ENCODE measurements around the gene MLIP.
"Not testable (repeated sequence)": the region's sequence is repeated elsewhere in the genome, so short reads cannot be mapped to it uniquely, and the experiment has no call there.

The MLIP gene

DNA sequence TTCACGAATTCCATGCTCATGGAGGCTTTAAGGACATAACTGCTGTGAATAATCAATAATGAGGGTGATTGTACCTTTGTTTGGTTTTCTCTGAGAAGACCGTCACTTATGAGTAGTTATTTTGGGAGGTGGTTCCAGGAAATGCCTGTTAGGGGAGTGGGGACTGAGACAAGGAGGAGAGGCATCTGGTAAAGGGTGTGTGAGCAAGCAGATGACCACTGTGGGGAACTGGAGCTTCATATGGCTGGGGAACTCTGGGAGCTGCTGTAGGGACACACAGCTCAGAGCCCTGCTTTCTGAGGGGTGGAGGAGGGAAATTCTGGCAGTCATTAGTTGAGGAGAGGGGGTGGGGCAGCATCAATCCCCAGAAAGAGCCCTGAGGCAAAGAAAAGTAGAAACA lies 125.7 kb downstream of the MLIP start:
- DNase-seq = no peak

DNA sequence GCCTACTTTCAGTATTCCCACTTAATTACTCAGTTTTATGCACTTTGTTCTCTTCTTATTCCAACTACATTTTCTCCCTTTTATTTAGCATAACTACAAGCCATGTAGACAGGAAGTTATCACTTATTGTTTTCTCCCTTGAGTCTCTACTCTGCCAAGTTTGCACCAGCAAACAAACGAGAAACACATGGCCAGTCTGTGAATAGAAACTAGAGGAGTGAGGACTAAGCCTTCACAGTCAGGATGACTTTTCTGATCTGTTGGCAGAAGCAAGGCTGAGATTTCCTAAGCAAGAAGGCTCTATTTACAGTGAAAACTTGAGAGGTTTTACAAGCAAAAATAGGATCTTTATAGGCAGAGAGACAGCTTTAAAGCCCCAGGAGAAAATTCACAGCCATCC lies 127.2 kb downstream of the MLIP start:
- no peak for DNase-seq

DNA sequence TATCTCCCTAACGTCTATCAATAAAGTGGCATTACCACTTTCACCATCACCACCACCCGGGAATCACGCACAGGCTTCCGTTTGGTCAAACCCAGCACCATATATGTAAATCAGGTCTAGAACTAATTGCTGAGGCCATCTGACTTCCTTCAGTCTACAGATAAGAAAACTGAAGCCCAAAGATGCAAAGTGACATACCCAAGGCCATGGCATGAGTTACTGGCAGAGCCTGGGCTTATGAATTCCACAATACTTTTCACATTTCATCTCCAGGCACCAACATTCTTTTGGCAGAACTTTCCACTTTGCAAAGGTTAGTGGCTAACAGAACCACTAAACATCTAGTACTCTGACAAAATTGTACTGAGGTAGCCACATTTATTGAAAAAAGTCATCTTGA lies 132.5 kb downstream of the MLIP start:
- no peak for DNase-seq

DNA sequence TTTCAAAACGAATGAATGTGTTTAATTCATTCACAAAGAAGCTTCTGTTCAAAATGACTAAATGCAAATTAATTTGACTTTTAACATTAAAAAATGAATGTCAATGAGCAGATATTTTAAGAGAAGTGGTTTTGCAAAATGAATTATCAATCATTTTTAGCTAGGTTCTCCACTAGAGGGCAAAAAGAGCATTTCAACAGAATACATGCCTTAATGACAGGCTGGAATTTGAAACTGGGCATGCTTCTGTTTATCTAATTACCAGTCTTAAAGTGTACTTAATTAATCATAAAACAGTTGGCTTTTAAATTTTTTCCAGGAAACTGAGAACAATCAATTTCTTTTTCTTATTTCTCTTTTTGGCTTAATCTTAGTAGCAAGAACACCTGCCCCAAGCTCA lies 133.2 kb downstream of the MLIP start:
- peak; percentile 7 for DNase-seq

DNA sequence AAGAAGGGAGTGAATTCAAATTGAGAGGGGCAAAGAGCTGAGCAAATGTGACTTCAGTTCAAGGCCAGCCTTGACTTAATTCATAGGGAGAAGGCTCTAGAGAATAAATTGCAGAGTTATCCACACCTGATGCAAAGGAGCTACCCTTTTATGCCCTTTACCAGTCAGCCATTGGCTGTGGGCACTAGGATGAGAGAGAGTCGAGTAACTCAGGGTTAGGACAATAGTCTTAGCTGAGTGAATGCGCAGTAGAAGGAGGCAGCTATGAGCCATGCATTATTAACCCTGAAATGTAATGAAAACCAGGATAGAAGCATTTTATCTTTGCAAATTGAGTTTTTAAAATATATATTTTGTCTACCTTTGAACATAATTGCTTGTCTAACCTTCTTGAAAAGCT lies 134.0 kb downstream of the MLIP start:
- no peak for DNase-seq

DNA sequence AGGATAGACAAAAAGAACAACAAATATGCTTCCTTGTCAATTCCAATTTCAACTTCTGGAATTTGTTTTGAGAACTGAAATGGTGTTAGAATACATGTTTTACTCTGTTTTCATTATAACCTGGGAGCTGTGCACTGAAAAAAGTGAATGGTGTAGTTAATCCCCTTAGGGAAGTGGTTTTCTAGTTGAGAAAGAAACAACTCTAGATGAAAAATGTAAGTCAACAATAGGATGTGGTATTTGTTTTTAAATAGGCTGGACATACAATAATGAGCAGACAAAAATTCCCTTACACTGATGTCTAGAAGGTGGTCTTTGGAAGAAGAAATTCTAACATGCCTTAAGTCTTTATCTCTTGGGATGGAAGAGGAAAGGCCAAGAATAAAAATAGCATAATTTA lies 137.1 kb downstream of the MLIP start:
- no peak for DNase-seq

DNA sequence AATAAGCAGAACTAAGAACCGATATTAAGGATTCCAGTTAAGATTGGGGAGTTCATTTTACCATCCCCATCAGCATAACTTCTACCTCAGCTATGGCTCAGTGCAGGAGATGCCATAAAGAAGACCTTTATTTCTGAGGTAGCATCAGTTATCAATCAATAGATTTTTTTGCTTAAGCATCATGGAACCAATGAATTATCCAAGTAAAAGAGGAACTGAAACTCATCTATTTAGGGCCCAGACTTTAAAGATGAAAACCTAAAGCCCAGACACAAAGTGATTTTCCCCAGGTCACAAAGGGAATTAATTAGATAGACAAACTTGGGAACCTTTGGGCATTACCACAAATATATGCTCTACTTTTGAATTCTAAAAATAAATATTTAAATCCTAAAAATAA lies 137.8 kb downstream of the MLIP start:
- DNase-seq = no peak

DNA sequence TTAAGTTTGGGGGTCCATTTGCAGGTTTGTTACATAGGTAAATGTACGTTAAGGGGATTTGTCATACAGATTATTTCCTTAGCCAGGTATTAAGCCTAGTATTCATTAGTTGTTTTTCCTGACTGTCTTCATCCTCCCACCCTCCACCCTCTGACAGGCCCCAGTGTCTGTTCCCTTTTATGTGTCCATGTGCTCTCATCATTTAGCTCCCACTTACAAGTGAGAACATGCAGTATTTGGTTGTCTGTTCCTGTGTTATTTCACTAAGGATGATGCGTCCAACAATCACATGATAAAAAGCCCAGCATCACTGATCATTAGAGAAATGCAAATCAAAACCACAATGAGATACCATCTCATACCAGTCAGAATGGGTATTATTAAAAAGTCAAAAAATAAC lies 138.6 kb downstream of the MLIP start:
- DNase-seq = not testable (repeated sequence)

DNA sequence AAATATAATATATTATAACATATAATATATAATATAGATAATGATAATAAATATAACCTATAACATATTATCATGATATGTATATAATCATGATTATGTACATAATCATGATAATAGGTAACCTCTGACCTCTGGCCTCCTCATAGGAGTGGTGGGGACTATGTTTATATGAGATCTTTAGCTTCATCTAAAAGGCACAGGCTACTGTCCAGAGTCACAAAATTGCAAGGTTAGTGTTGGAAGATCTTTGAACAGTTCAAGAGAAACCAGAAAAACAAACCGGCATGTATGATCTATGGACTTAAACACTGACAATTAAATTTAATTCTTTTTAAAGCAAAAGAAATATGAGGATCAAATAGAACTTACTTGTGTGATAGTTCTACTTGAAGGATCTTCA lies 141.3 kb downstream of the MLIP start:
- no peak for DNase-seq

DNA sequence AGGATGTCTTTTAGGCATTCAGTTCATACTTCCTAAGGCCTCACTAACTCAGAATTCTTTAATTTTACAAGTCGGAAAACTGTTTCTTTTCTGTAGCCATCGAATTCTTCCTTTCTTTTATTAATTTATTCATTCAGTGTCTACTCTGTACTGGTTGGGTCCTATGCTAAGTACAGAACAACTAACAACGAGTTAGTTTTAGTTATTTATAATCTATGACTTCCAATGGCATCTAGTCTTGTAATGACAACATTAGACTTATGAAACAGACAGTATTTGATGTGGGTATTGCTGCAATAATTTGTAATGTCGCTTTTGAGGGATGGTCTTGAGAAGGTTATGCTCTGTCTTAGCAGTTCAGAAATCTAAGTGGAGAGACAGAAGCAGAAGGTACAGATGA lies 141.7 kb downstream of the MLIP start:
- peak; percentile 16 for DNase-seq

DNA sequence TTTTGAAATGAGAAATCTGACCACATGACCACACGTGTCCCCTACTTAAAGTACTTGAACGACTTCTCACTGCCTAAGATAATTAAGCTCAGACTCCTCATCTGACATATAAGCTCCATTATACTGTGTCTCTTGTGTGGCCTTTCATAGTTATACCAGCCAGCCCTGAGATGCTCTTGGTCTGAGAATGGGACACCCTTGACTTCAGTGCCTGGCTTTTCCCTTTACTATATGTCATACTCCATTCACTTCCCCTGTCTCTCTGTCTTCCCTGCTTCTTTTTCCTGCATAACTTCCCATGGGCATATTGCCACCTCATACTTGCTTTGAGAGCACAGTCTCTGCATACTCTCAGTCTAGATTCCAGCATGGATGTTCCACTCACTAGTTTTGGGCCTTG lies 143.6 kb downstream of the MLIP start:
- no peak for DNase-seq

DNA sequence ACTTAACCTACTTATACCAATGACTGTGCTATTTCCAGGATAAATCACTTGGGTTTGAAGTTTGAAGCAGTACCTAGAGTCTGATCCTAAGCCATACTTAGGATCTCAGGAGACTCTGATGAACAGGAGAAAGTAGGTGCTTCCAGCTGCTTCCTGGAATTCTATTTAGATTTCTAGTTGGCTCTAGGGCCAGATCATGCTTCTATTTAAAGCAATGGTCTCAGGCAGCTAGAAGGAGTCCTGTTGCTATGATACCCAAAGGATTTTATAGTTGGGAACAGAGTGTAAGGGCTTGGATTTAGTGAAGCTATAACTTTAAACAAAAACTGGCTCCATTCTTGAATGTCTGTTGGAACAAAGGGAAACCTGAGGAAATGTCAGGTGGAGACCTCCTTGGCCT lies 144.6 kb downstream of the MLIP start:
- no peak for DNase-seq

DNA sequence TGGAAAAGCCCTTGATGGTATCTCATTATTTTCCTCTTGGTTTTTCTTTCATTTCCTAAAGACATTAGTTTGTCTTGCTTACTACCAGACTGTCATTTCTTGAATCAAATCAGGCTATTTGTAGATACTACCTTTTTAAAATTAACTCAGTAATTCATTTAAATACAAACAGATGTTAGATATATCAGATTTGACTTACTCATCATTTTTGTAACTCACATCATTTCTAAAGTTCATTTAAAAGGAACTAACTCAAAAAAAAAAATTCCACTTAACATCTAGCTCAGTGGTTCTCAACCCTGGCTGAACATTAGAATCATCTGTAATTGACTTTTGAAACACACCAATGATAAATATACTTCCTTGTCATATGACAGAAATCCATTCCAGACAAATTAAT lies 148.8 kb downstream of the MLIP start:
- DNase-seq = no peak

DNA sequence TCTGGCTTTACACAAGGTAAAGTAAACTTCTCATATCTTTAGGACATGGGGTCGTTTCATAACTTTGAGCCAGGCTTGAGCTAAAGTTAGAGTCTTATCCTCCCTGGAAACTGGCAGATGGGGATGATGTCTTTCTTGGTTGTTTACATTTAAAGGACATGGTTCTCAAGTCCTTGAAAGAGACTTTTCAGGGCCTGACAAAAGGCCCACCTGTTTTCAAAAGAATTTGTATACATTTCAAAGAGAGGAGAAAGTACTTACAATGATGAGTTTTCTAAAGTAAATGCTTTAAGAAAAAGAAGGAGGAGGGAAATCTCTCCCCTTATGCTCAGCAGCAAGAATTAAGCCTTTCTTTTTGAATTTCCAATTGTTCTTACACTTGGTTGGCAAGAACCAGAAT lies 151.3 kb downstream of the MLIP start:
- no peak for DNase-seq

DNA sequence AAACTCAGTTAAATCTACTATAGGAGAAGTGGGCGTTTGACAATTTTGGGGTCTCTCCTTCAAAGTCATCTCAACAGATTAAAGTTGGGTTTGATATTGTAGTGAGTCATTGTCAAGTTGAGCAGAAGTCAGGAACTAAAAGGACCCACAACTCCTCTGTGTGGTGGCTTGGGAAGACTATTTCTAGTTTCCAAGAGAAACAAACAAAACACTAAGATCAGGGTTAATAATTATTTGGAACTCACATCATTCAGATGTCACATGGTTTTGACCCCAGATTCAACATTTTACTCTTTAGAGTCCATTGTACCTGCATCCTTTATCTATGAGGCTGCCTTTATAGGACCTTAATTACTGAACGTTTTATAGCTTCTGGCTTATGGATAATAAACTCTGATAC lies 151.7 kb downstream of the MLIP start:
- DNase-seq = no peak

DNA sequence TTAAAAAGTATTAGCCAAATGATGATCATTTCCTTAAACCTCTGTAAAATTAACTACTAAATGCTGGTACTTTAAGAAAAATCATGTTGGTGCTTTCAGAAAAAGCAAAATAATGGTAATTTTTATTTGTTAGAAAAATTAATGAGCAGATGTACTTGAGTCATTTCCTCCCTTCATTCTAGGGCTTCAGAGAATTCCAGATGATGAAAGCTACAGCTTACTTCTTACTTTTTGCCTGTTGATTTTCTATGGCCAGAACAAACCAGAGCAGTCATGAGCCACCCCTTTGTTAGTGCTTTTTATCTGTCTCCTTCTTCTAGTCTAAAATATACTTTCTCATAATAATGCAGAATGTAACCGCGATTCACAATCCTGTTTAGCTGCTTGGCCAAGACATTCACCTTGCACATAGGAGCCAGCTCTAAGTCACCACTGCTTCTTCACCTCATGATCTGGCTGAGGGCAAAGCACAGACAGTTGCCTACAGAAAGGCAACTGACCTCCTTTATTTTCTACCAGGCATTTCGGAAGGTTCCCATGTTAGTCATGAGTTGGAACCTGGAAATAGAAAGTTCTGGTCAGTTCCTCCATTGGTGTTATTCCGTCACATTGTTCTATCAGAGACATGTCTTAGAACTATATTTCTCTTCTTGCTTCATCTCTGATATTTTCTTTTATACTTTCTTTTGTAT lies 153.5 kb downstream of the MLIP start:
- DNase-seq = no peak

DNA sequence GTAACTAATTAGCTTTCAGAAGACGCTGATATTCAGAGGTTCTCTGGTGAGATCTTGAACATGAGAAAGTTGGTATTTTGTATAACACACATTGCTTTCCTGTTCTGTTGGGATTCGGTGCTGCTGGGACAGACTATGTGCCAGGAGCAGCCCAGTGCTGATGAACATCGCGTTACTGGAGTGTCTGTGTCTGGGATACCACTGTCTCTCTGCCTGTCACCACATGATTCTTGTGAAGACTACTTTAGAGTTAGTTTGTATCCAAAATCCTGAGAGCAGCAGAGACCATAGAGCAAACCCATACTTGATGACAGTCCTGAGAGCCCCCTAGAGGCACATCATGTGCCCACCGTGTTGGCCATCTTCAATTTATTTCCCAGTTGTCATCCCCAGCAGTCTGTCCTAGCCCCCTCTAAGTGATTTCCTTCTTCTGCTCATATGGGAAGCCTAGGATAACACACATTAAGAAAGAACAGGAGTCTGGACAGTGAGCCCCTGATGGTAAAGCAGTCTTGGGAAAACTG lies 155.2 kb downstream of the MLIP start:
- no peak for DNase-seq

DNA sequence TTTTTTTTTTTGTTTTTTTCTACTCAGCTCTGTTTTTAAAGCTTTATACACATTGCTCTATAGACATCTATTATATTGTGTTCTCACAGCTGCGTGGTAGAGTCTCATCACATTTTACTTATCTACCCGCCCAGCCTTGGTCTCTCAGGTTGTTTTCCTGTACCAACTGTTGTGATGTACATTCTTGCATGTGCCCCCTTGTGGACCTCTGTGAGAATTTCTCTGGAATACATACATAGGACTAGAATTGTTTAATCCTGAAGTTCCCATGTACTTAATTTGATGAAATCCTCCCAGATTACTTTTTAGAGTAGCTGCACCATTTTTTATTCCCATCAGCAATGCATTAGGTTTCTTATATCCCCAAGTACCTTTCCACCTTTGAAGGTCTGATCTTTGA lies 156.6 kb downstream of the MLIP start:
- peak; percentile 26 for DNase-seq

DNA sequence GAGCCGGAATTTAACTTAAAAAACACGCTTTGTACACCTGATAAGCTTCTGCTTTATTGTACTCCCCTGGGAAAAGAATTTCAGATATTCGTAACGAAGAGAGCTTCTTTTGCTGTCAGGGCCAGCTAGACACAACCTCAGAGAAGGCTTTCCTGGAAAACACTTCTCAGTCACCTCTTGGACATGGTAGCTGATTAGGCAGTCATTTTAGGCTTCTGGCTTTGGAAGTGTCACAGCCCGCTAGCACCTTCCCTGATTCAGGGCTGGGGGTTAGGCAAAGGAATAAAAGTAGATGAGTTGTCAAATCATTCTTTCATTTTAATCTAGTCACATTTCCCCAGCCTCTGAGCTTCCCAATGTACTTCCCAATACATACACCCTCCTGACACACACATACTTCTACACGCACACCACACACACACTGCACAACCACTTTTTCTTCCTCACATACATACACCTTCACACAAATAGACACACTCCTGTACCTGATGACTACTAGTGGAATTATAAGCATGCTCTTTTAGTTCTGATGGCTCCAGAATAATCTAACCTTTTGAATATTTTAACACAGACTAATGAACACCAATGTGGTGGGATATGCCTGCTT lies 162.1 kb downstream of the MLIP start:
- DNase-seq = no peak

DNA sequence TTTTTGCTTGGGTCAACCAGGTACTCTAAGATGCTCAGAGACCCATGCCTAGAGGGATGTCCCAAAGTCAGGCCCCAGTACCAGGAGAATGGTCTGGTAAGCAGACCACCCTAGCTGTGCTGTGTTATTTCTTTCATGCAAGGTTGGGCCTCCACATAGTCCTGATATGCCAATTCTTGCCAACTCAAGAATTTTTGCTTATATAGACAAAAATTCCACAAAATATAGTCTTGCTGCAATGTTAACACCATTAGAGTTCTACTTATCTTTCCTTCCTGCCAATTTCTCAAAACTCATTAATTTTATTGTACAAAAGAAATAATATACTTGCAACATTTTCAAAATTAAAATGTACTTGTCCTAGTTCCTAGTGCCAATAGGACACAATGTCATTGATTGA lies 163.1 kb downstream of the MLIP start:
- no peak for DNase-seq

DNA sequence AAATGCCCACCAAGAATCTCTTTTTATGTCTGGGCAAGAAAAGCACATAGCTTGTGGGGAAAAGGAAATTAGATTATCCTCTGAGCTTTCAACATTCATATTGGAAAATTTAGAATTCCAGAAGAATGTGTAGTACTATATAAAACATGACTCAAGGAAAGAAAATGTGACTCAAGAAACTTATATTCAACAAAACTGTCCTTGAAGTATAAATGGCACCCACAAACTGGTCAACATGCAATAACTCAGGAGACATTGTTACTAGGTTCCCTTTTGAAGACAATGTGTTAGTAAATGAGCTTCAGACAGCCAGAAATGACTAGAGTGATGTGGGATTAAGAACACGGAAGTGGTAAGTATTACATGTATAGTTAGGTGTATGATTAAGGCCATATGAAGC lies 170.9 kb downstream of the MLIP start:
- no peak for DNase-seq

DNA sequence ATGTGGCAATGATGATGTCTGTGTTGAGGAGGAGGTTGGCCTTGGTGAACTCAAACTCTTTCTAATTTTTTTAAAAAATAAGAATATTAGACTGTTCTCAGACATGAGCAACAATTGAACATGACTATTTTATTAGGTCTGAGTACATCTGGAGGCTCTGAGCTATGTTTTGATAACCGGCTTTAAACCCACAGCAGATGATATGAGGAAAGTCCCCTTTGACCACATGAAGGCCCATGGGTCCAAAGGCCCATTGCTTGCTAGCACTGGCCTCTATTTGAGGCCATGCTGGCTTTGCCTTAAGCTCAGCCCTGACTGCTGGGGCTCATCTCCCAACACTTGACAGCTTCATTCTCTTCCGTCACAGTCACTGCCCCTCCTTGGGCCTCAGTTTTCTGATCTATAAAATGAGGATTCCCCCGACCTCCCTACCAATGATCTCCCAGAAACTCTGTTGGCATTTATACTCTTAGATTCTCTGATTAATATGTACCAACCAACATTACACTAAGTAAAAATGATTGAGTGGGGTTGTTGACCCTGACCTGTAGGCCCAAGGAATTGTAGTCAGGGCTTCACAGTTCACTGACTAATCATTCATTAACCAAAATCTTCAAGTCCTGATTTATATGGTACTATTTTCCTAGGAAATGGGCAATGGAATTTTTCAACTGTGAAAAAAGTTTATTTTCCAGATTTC lies 173.1 kb downstream of the MLIP start:
- no peak for DNase-seq

DNA sequence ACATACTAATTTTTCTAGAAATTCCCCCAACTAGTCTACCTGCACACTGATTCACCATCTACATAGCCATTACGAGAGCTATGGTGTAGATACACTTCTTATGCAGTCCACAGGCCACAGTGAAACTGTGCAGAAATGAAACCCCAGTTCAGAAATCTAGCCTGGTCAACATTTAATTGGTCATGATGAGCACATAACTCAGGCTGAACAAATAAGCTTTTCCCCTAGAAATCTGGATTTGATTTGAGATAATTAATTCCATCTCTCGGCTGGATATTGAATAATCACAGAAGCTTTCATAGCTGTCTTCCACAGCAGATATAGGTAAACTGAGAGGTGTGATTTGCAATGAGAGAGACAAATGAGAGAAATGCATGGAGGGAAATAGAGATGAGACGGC lies 174.4 kb downstream of the MLIP start:
- no peak for DNase-seq

DNA sequence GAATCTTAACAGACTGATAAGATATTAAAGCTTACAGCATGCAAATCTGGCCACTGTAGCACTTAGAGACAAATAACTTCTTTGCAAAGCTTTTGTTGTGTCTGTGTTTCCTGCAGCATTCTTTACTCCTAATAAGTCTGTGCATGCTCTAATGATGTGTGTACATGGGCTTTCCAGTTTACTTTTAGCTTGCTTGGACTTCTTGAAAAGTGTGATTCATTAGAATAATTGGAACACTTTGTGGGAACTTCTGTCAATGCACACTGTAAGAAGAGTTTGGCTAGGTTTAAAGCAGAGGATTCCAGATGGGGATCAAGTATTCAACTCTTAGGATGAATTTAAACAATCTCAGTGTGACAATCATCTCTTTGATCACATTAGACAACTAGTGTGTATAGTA lies 174.9 kb downstream of the MLIP start:
- no peak for DNase-seq
